ENCODE measurements around the gene PHF21B.

Gene PHF21B

GRCh38 chr22:44975427-44976262, 34.2 kb downstream of the PHF21B start (continued):
- TF ChIP-seq ZNF639 (tag by site-specific recombination; IDR thresholded peaks at IDR 0.05) (peak; percentile 40; the same call in 1 of the 2 replicates), ZNF335 (tag by site-specific recombination; conservative IDR thresholded peaks at IDR 0.05) (no peak), ZSCAN18 (tag by site-specific recombination; IDR thresholded peaks at IDR 0.05) (no peak), ZFP3 (tag by site-specific recombination; IDR thresholded peaks at IDR 0.05; ENCODE audit: low read depth) (no peak), KLF8 (tag by site-specific recombination; IDR thresholded peaks at IDR 0.05) (peak; percentile 80), ZNF2 (tag by site-specific recombination; IDR thresholded peaks at IDR 0.05) (no peak), ZNF585B (tag by site-specific recombination; IDR thresholded peaks at IDR 0.05) (no peak), ZNF341 (tag by site-specific recombination; IDR thresholded peaks at IDR 0.05; ENCODE audit: low read depth) (no peak), KLF16 (tag by site-specific recombination; IDR thresholded peaks at IDR 0.05) (peak; percentile 73), KLF1 (tag by site-specific recombination; IDR thresholded peaks at IDR 0.05) (peak; percentile 82), PBX3 (CRISPR knock-in tag; IDR thresholded peaks at IDR 0.05) (peak; percentile 96), ZNF404 (tag by site-specific recombination; IDR thresholded peaks at IDR 0.05) (no peak), ZNF658 (tag by site-specific recombination; IDR thresholded peaks at IDR 0.05) (no peak), SCRT2 (tag by site-specific recombination; IDR thresholded peaks at IDR 0.05) (no peak), ZNF501 (tag by site-specific recombination; IDR thresholded peaks at IDR 0.05) (no peak), OSR2 (tag by site-specific recombination; IDR thresholded peaks at IDR 0.05) (no peak), ZNF16 (tag by site-specific recombination; IDR thresholded peaks at IDR 0.05; ENCODE audit: low read depth) (no peak), HOXC10 (CRISPR knock-in tag; IDR thresholded peaks at IDR 0.05) (0 out of 2 replicates have a peak, but pooled peaks have one; percentile 46), ZIC2 (tag by site-specific recombination; IDR thresholded peaks at IDR 0.05) (peak; percentile 49; the same call in 1 of the 2 replicates), KLF17 (tag by site-specific recombination; IDR thresholded peaks at IDR 0.05) (0 out of 2 replicates have a peak, but pooled peaks have one; percentile 41), REPIN1 (tag by site-specific recombination; IDR thresholded peaks at IDR 0.05; ENCODE audit: low read depth) (no peak), ZNF138 (tag by site-specific recombination; IDR thresholded peaks at IDR 0.05; ENCODE audit: borderline replicate concordance) (no peak)
- TF ChIP-seq, protein P1, sequence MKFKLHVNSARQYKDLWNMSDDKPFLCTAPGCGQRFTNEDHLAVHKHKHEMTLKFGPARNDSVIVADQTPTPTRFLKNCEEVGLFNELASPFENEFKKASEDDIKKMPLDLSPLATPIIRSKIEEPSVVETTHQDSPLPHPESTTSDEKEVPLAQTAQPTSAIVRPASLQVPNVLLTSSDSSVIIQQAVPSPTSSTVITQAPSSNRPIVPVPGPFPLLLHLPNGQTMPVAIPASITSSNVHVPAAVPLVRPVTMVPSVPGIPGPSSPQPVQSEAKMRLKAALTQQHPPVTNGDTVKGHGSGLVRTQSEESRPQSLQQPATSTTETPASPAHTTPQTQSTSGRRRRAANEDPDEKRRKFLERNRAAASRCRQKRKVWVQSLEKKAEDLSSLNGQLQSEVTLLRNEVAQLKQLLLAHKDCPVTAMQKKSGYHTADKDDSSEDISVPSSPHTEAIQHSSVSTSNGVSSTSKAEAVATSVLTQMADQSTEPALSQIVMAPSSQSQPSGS (tag by site-specific recombination; IDR thresholded peaks at IDR 0.05; ENCODE audit: low read depth): no peak
- TF ChIP-seq, protein P2, sequence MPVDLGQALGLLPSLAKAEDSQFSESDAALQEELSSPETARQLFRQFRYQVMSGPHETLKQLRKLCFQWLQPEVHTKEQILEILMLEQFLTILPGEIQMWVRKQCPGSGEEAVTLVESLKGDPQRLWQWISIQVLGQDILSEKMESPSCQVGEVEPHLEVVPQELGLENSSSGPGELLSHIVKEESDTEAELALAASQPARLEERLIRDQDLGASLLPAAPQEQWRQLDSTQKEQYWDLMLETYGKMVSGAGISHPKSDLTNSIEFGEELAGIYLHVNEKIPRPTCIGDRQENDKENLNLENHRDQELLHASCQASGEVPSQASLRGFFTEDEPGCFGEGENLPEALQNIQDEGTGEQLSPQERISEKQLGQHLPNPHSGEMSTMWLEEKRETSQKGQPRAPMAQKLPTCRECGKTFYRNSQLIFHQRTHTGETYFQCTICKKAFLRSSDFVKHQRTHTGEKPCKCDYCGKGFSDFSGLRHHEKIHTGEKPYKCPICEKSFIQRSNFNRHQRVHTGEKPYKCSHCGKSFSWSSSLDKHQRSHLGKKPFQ (tag by site-specific recombination; IDR thresholded peaks at IDR 0.05): no peak
- TF ChIP-seq, protein P3, sequence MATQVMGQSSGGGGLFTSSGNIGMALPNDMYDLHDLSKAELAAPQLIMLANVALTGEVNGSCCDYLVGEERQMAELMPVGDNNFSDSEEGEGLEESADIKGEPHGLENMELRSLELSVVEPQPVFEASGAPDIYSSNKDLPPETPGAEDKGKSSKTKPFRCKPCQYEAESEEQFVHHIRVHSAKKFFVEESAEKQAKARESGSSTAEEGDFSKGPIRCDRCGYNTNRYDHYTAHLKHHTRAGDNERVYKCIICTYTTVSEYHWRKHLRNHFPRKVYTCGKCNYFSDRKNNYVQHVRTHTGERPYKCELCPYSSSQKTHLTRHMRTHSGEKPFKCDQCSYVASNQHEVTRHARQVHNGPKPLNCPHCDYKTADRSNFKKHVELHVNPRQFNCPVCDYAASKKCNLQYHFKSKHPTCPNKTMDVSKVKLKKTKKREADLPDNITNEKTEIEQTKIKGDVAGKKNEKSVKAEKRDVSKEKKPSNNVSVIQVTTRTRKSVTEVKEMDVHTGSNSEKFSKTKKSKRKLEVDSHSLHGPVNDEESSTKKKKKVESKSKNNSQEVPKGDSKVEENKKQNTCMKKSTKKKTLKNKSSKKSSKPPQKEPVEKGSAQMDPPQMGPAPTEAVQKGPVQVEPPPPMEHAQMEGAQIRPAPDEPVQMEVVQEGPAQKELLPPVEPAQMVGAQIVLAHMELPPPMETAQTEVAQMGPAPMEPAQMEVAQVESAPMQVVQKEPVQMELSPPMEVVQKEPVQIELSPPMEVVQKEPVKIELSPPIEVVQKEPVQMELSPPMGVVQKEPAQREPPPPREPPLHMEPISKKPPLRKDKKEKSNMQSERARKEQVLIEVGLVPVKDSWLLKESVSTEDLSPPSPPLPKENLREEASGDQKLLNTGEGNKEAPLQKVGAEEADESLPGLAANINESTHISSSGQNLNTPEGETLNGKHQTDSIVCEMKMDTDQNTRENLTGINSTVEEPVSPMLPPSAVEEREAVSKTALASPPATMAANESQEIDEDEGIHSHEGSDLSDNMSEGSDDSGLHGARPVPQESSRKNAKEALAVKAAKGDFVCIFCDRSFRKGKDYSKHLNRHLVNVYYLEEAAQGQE (tag by site-specific recombination; IDR thresholded peaks at IDR 0.05): peak; percentile 99
- TF ChIP-seq, protein P4, sequence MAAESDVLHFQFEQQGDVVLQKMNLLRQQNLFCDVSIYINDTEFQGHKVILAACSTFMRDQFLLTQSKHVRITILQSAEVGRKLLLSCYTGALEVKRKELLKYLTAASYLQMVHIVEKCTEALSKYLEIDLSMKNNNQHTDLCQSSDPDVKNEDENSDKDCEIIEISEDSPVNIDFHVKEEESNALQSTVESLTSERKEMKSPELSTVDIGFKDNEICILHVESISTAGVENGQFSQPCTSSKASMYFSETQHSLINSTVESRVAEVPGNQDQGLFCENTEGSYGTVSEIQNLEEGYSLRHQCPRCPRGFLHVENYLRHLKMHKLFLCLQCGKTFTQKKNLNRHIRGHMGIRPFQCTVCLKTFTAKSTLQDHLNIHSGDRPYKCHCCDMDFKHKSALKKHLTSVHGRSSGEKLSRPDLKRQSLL (tag by site-specific recombination; IDR thresholded peaks at IDR 0.05): no peak

Data from HEK293 (cell line).